Ammon's horn (tissue), 1 donor: ENCODE results near the gene TBC1D7.
A peak's percentile ranks its signal among the peaks of the same experiment; 100 is the strongest.

Experiments
- DNase-seq: peaks from one replicate; pipeline ENCODE4 v3.0.0-alpha.2; 2016; ENCODE audit warnings: low spot score

TBC1D7 gene

DNA sequence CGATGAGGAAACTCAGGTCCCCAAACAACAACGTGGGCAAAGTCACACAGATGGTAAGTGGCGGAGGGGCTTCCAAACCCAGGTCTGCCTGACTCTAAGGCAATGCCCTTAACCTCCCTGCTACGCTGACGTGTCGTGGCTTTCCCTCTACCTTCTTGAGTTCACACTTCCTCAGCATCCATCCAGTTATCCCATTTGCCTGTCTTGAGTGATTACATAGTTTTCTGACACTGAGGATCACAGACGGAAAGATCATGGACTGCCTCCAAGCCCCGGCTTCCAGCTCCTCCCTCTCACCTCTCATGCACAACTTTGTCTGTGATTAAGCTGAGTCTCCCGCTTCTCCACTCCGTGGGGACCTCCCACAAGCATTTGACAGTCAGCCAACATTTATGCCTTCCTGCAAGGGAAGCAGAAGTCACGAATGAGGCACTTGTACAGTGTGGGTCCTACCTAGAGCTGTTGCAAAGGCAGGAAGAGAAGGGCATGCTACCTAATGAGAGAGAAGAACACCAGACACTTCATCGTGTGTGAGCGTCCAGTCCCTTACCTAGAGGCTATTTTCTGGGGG, 33.8 kb downstream of the TBC1D7 start:
- no peak for DNase-seq

DNA sequence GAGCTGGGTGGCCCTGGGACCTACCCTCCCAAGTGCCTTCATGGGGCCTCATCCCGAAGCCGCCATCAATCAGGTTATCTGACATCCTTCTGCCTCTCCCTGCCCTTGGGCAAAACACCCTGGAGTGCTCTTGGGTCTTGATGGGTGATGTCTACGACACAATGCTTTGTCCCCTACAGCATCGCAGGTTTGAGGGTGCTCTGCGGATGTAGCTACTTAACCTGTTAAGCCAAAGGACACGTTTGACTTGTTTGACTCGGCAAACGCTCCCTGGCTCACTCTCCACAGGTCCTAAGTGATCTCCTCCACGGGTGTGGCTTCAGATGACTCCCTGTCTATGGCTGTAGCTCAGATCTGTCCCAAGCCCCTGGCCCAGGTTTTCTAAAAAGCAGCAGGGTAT, 35.6 kb downstream of the TBC1D7 start:
- no peak for DNase-seq

DNA sequence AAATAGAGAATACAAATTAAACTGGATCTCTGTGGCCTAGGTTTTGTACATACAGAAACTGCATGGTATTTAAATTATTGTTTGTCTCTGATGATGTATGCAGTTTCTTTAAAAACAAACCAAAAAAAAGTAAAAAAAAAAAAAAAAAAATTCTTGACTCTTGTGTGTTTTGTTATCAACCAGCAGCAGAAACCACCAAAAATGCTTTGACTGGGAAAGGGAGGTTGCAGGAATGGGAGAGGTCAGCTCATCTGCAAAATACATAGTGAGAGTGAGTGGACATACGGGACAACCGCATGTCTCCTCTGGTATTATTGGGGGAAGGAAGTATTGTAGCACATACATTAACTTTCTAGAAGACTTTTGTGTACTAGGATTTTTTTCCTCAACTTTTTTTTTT, 38.0 kb downstream of the TBC1D7 start:
- no peak for DNase-seq

DNA sequence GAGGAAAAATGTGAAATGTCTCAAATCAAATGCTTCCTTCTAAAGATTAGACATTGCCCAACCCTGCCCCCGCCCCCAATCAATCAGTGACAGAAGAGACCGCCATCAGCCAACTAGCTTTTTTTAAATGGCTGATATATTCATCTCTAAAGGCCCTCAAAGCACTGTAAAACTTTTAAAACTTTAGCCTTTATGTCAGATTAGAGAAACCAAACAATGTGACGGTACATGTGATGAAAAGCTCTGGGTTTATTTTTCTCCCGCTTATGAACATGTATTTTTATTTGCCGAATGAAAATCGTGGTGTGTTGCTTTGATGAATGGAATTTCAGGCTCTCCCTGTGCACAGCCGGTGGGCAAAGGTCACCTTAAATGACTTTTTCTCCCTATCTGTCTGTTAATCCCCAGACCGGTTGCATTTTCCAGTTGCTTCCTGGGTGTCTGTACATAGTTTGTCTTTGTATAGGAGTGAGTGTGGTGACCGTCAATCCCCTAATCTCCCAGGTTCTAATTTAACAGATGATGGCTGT, 38.5 kb downstream of the TBC1D7 start:
- DNase-seq = no peak

DNA sequence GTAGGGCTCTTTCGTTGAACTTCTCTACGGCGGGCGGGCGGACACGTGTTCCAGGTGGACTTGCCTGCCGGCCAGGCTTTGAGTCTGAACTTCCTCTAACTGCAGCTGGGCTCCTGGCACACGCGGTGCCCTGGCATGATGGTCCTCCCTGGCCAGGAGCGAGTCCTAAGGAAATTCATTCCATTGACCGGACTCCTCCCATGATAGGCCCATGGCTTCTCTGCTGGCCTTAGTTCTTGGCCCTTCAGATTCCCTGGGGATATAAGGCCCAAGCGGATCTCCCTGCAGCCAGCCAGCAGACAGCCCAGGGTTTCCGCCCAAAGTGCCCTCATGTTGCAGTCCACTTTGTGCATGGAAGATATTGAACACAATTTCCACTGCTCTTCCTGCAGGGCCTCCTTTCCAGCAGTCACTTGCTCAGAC, 39.4 kb downstream of the TBC1D7 start:
- no peak for DNase-seq

DNA sequence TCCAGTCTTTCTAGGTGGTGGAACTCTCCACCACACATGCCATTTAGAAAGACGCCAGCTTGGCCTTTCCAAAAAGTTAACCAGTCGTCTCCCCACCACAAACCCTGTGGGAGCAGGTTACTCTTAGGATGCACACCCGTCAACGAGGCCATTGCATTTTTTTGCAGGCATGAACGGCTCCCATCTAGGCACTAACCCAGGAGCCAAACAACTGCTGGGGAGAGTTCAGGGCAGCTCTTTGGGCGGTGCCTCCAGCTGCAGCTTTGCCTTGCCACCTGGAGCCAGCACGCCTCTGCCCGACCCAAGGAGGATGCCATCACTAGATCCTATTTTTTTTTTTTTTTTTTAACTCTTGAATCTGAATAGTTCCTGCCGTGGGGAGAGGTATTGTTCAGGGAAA, 39.9 kb downstream of the TBC1D7 start:
- DNase-seq = no peak

DNA sequence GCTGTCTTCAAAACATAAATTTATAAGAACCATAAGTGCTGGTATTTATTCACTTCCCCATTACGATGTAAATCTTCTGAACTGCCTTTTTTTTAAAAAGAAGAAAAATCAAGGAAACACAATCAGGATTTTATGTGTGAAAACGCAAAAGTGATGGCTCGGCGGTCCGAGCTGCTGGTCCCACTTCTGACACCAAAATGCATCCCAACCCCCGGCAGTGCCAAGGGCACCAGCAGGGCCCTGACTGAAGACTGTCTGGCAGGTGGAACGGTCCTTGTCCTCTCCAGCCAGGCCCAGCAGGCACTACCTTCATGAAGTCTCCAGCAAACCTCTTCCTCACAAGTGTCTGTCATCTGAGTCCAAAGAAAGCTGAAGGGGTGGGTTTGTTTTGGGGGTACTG, 41.2 kb downstream of the TBC1D7 start:
- no peak for DNase-seq

DNA sequence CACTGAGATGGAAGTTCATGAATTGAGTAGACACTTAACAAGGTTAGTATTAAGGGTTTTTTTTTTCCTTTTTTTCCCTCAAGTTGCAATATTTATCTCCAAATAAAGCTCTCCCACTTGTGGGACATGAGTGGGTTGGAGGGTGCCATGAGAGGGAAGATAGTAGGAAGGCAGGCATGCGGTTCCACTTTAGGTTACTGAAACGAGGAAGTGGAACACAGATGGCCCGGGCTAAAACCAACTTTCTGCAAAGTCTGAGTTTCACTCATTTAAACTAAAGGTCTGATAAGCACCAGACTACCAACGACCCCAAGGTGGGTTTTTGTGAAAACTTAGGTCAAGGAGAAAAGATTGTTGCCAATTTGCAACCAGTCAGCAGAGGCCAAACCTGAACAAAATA, 42.2 kb downstream of the TBC1D7 start:
- peak; percentile 58 for DNase-seq

DNA sequence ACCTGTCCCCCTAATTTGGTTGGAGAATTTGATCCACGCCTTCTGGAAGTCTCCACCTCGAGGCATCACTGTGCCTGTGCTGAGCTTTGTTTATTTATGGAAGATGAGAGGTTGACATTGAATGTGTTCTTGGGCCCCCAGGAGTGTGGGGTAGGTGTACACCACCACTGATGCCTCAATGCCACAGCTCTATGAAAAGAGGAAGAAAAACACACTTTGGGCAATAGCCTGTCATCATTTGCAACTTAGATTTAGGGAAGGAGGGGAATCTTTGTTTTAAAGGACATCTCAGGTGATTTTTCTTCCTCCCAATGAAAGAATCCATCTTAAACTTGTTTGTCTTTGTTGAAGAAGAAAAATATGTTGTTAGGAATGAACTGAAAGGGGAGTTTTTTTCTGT, 42.6 kb downstream of the TBC1D7 start:
- DNase-seq = no peak

DNA sequence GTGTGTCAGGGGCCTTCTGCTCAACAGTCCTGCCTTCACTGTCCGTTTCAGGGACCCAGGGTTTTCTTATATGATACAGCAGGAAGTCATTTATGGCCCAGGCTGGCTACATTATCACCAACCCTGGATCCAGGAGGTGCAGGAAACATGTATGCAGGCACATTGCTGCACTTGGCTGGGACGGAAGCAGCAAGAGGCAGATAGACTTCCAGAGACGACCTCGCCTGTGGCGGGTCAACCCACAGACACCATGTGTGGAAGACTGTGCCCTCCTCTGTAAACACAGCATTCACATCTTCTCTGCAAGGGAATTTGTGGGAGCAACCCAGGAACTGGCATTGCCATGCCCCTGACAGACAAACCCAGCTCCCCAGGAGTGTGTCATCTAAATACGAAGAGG, 43.7 kb downstream of the TBC1D7 start:
- DNase-seq = no peak

DNA sequence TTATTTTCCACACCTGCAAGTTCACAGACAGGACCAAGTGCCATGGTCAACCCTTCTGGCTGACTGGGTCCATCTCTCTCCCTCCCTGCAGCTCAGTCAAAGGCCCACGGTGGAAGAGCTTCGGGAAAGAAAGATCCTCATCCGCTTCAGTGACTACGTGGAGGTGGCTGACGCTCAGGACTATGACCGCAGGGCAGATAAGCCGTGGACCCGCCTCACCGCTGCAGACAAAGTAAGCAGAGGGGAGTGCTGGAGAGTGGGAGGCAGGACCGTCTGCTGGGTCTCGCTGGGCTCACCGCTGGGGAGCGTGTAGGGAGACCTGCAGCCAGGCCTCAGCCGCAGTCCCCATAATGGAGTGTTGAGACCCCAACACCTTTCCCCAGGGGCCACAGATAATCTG, 45.0 kb downstream of the TBC1D7 start:
- DNase-seq = no peak

DNA sequence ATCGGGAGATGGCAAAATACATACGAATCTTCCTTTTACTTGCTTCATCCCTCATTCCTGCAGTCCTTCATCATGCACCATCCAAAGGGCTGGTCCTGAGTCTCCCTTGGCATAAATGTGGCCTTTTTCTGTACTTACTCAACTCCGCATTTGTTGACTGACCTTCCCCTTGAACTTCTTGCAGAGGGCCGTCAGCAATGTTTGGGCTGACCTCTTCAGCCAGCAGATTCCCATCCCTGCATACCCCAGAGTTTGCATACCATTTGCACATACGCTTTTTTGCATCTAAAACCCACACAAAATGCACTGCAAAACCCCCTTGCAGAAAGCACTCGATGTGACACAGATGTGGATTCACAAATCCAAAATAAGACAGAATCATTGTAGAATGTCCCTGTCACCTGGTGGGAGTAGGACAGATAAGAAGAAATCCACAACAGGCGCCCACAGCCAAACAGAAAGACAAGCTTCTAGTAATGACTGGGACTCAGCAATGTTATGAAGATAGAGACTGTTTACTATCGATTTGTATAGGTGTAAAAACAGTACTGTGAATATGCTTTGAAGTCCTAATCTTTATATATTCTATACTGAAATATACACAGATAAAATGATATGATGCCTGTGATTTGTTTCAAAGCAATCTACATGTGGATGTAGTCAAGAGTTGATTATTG, 45.8 kb downstream of the TBC1D7 start:
- DNase-seq = no peak

DNA sequence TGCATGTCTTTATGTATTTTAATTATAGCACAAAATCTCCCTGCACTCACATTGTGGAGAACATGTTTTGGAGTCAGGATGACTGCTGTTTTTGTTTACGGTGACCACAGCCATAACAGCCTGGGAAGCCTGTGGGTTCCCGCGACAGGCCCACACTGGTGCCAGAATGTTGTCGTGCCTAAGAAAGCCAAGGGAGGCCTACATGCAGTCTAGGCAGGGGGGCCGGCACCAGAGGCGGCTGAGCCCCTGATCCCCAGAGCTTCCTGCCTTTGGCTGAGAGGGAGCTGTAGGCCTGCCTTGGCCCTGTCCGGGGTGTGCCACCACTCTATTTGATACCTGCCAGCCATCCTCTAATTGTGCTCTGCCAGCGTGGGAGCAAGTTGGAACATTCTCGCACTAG, 46.7 kb downstream of the TBC1D7 start:
- DNase-seq = no peak

DNA sequence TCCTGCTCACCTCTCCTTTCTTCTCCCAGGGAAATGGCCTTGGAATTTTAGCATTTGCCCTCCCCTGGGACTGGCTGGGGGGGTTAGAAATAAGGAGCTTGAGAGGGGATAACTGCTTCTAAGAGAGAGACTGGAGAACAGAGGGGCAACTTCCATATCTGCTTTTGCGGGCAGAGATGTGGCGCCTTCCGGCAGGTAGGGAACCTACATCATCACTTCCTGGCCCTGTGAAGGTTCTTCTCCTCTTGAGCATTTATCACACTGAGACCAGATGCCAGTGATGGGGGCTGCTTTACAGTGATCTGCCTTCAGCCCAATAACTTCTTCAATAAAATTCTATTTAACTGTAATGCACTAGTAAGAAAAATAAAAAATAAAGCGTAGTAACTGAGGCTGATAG, 48.1 kb downstream of the TBC1D7 start:
- no peak for DNase-seq

DNA sequence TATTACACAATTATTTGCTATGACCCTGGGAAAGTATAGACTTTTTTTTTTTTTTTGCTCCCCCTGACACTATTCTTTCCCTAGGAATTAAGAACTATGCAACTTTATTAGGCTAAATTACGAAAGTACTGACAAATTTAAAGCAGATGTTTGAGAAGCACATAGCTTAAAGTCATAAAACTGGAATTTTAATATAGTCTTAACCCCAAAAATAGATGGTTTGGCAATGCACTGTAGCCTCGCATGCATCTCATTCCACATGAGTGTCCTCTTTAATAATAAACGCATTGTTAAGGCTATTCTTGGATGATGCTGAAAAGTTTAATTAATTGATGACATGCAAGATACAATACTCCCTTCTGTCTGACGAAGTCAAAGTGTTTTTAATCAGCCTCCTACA, 49.3 kb downstream of the TBC1D7 start:
- DNase-seq = no peak

DNA sequence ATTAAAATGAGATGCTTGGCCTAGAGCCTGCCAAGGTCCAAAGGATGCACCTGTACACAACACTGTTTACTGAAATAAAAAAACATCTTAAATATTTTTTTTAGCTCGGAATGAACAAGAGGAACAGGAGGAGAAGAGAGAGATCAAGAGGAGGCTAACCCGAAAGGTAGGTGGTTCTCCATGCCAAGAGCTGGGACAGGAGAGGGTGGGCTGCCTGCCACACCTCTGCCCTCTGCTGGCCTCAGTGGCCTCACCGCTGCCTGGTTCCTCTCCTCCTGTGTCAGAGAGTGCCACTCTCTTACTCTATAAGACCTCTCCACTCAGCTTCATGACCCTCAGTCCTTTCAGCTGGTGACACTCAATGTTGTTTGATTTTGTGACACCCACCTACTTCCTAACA, 50.2 kb downstream of the TBC1D7 start:
- DNase-seq = no peak

DNA sequence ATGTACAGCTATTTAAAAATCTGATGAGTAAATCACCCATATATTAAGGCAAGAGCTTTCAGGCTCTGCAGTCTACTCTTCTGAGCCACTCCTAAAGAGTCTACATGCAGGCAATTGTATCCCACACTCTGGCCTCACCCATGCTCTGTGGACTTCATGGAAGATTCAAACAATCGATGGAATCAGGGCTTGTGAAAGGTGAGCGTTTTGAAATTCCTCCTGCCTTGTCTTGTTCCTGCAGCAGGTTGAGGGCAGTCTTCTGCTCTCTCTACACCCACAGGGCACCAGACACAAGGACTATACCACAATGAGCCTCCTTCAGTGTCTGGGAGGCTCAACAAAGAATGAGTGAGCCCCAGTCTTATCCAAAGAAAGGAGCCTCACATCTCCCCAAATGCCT, 51.1 kb downstream of the TBC1D7 start:
- no peak for DNase-seq

DNA sequence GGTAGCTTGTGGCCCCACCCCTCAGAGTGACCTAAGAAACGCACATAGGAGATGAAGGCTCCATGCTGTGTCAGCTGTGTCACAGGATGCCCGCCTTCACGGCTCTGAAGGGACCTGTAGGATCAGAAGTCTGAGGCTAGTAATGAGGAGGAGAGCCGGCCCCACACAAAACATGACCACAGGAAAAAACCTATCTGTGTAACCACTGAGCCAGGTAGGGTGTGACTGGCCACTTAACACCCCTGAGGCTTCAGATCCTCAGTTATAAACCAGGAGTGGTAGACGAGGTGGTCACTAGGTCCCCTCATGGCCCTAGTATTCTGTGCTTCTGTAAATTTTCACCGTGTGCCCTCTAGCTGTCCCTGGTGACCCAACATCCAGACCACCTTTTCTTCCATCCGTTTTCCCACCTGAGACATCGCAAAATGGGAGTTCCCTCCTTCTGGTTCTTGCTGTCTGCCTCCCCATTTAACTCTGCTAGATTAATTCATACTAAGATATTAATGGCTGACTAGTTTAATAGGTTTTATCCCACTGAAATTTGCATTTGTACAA, 52.8 kb downstream of the TBC1D7 start:
- DNase-seq = no peak

DNA sequence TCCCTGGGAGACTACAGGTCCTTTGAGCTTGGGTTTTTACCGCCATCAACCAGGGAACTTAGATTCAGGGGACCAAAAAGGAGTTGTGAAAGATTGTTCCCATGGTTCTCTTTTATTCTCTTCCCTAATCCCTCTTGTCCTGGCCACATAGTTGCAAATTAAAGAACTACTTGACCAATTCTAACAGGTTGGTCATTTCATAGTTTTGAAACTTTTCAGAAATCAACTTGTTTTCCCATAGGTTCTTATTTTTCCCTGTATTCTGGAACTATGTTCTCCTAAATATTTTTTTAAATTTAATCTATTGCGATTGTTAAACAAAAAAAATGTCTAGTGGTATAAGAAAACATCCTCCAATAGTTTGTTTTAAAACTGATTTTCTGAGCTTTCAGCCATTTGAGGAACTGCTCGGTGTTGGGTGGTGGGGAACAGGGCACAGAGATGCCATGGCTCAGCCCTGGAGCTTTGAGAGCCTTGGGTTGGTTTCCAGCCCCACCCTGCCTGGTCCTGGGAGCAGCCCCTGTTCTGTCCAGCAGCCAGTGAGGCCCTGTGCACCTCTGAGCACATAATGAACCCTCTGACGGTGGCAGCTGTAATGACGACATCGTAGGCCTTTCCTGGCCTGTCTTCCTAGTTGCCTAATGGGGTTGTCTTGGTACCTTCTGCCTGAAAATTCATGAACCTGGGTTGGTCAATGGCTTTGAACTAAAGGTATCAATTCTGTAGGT, 53.5 kb downstream of the TBC1D7 start:
- no peak for DNase-seq

DNA sequence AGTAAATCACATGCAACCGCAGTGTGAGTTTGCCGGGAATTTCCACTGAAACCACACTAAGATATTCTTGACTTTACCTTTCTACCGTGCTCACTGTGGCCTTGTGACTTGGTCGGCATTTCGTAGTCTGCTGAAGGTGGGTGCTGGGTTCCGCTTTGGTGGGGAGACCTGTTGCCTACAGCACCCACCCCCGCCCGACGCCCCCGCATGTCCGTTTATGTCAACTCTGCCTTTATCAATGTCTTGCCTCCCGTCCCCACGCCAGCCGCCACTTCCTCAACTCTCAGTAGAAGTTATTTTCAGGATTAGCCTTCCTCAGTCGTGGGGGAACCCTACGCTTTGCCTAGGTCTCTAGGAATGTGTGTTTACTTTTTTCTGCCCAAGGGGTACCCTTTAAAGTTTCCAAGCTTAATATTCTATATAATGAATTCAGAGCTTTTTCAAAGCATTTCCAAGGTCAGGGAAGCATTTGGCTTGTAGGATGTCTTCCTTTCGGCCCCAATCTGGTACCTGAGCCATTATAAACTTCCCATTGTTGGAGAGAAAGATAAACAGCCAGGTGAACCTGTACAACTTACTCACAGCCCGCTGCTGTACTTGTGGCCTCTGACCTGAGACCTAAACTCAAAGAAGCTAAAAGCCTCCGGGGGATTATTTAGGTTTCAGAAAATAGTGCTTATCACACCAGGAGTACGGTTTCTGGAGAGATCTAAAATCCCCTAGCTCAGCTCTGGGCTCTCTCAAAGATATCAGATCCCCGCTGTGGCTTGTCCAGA, 54.2 kb downstream of the TBC1D7 start:
- DNase-seq = peak; percentile 59

DNA sequence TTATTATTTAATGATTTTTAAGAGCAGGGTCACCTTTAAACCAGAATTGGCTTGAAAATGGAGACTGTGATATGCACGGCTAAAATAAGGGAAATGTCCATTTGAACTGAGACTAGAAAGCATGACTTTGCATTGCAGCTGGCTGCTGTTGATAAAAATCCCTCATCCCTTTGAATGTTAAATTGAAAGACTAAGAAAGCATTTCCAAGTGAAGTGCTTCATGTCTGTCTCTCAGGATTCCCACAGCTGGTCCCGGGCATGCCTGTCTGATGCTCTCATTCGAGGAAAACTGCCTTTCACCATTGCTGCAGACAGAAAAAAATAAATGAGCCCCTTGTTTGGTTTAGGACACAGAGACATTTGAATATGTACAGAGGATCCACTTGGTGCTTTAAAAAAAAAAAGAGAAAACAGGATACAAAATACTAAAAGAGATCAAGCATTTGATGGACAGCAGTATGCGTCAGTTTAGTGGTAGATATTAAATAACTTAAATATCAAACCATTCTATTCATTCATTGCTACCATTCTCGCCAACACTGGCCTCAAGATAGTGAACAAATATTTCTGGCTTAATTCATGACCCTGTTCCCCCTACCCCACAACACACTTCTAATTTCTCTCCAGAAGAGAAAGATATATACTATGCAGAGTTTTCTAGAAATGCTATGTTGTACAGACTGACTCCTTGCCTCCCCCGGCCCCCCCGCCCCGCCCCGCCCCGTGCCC, 55.0 kb downstream of the TBC1D7 start:
- DNase-seq = peak; percentile 70
